ENCODE results near the gene FAM117A. TPM values are rescaled to one million over a fixed set of nuclear protein-coding genes. Genes with fewer than 3 reads are reported as not detected.

The FAM117A gene
- total RNA-seq, result 5.9 and 7.8 TPM in 2 replicates

DNA sequence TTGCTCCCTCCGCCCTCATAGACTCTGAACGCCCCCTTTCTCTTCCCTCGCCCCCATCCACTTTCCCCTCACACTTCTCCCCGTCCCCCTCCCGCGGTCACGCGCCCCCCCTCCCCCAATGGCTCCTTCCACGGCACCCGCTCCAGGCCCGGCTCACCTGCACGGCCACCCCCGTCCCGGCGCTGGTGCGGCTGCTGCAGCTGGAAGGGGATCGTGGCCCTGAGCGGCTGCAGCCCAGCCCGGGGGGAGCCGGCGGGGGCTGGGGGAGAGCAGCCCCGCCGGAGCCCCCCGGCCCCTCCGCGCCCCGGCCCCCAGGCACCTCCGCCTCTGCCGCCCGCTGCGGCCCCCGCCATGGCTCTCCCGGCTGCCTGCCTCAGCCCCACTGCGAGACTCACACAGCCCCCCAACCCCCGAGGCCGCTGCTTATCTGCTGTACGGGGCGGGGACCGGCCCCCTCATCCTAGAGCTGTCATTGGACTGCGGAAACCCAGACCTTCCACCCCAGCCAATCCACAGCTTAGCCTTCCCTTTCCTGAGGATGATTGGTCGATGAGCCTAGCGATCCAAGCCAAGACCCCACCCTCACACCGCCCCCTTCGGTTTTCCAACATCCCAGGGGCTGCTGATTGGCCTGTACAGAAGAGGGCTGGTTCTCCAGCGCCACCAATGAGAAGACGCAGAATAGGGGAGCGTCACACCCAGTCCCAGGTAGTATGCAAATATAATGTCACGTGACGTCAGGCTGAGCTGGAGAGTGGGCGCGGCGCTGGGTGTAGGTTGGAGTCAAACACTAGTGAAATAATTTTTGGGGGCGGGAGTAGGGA is at the start of gene FAM117A:
FAM117A (minus strand) TSS at position 397 of the 824 bp plus-strand sequence; CDS start at position 353, 44 bp downstream.

DNA sequence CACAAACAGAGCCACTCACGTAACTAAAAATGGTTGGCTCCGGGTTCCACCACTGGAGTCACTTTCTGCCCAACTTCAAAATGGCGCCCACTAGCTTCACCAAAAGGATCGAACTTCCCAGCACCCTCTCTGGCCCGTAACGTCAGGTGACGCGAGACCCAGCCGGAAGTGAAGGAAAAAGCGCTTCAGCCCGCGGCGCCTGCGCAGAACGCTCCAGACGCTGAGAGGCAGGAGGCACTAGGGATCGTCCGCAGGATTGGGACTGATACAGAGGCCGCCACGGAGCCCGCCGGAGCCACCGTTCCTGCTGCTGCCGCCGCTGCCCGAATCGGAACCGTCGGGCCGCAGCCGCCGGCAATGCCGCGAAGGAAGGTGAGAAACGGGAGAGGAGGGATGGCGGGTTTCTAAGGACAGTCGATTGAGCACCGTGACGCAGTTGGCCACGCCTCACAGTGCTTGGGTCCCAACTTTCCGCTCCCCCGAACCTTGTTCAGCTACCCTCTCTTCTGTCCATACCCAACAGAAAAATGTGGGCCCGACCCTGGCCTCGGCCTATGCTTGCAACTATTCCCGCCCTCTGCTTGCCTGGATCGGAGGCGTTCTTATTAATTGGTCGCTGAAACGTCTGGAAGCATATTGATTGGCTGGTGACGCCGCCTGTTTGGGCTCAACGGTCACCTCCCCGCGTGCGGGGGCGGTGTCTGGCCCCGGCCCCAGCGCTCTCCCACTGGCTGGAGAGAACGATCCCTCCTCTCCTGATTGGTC is 24.7 kb upstream of the FAM117A start, which contains the start of gene KAT7:
KAT7 (plus strand) TSS at position 204 of the 765 bp plus-strand sequence; CDS start at position 358, 154 bp downstream.

DNA sequence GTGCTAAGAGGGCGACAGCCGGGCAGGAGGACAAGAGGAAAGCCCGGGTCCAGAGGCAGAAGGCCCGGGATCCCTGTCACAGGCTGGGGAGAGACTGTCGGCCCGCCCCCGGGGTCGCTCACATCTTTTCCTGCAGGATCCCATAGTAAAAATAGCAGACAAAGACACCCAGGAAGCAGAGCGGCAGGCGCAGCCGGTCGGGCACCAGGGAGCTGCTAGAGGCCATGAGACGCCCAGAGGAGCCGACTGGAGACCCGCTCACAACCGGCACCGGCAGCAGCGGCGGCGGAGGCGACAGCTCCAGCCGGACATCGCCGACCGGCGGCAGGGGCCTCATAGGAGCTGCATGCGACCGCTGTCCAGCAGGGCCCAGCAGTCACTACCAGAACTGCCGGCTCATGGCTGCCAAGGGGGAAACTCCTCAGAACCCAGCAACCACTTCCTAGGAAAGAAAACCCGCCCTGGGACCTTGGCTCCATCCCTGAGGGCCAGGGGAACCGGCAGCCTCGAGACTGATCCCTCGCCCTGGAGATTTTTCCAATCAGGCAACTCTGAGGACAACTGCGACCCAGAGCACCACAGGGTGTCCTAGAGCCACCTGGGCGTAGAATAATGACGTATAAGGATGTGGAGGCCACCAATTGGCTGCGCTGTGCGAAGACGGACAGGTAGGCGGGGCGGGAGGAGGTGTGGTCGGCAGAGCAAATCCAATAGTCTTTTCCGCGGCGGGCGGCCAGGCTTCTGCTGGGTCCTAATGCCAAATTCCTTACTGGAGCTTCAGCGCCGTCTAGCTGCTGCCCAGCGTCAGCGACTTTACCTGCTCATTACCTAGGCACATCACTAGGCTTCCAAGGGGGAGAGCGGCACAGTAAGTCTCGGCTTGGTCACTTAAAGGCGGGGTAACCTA is 56.1 kb downstream of the FAM117A start, which contains the start of gene SLC35B1:
SLC35B1 (minus strand) TSS at position 357 of the 907 bp plus-strand sequence; CDS start at position 226, 131 bp downstream.

GRCh38 chr17:49677933-49678847 is 85.7 kb downstream of the FAM117A start, which contains the start of gene SPOP:
Gene SPOP (minus strand): TSS chr17:49678097. CDS start chr17:49622810, 55,287 bp downstream.

Other genes with a start within 250 kb of the FAM117A start
- 0.53 and 0.72 TPM in 2 replicates for gene NXPH3, start 188.3 kb downstream of the FAM117A start, total RNA-seq
- gene SPOP, start 86.0 kb downstream of the FAM117A start, total RNA-seq, result 65.1 and 67.0 TPM in 2 replicates
- 58.4 and 63.7 TPM in 2 replicates for gene SLC35B1, start 56.2 kb downstream of the FAM117A start, total RNA-seq
- gene KAT7, start 24.6 kb upstream of the FAM117A start, total RNA-seq, result 69.7 and 70.4 TPM in 2 replicates
- not detected in 2 replicates for gene TAC4, start 83.9 kb upstream of the FAM117A start, total RNA-seq
- gene DLX4, start 205.1 kb upstream of the FAM117A start, total RNA-seq, result not detected in 2 replicates
- gene DLX3, start 231.1 kb upstream of the FAM117A start, total RNA-seq, result not detected in 2 replicates

All from thoracic aorta endothelial cell (primary cell).